ENCODE results near the gene COL9A1.

DNA sequence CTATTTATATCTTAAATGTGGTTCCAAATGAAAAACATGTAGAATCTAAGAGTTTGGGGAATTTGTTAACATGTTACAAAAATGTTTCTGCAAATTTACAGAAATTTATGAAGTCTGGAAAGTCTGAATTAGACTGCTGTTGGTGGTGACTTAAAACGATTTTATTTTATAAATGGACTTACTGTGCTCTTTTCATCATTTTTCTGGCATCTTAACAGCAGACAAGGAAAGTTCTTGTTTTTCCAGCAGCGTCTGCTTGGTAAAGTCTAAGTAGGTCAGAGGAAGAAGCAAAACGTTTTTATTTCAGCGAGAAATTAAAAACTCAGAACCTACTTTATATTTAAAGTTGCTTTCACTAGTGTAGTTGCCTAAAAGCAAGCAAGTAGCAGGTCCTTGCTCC lies 48.6 kb upstream of the COL9A1 start:
- no peak for TF ChIP-seq TOX (CRISPR knock-in tag; IDR thresholded peaks at IDR 0.05; ENCODE audit: borderline replicate concordance)
- TF ChIP-seq ZC3H10 (CRISPR knock-in tag; IDR thresholded peaks at IDR 0.05) = no peak
- TF ChIP-seq OSR1 (CRISPR knock-in tag; IDR thresholded peaks at IDR 0.05) = no peak
- TF ChIP-seq, protein P1, sequence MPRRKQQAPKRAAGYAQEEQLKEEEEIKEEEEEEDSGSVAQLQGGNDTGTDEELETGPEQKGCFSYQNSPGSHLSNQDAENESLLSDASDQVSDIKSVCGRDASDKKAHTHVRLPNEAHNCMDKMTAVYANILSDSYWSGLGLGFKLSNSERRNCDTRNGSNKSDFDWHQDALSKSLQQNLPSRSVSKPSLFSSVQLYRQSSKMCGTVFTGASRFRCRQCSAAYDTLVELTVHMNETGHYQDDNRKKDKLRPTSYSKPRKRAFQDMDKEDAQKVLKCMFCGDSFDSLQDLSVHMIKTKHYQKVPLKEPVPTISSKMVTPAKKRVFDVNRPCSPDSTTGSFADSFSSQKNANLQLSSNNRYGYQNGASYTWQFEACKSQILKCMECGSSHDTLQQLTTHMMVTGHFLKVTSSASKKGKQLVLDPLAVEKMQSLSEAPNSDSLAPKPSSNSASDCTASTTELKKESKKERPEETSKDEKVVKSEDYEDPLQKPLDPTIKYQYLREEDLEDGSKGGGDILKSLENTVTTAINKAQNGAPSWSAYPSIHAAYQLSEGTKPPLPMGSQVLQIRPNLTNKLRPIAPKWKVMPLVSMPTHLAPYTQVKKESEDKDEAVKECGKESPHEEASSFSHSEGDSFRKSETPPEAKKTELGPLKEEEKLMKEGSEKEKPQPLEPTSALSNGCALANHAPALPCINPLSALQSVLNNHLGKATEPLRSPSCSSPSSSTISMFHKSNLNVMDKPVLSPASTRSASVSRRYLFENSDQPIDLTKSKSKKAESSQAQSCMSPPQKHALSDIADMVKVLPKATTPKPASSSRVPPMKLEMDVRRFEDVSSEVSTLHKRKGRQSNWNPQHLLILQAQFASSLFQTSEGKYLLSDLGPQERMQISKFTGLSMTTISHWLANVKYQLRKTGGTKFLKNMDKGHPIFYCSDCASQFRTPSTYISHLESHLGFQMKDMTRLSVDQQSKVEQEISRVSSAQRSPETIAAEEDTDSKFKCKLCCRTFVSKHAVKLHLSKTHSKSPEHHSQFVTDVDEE (CRISPR knock-in tag; IDR thresholded peaks at IDR 0.05) = no peak
- TF ChIP-seq ZNF8 (CRISPR knock-in tag; IDR thresholded peaks at IDR 0.05) = no peak
